ENCODE results near the gene TFDP2.
"Not testable (repeated sequence)": the region's sequence is repeated elsewhere in the genome, so short reads cannot be mapped to it uniquely, and the experiment has no call there.

TFDP2 gene

DNA sequence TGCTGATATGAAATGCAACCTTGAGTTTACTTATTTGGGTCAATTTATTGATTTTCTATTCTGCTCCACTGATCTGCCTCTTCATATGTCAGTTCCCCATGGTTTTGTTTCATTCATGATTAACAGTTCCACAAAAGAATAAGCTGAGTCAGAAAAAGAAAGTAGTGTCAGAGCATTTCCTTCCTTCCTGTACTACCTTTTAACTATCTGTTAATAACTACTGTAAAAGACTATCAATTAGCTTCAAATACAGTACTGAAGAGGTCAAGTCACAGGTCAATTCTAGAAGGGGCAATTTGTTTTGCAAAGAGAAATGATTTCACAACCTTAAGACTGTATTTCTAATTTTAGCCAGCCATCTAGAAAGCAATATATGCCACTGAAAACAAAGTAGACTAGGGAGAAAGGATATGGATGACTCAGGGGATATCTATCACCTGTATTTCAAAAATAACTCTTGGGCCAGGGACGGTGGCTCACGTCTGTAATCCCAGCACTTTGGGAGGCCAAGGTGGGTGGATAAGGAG lies 129.5 kb downstream of the TFDP2 start:
- DNase-seq, result no peak

DNA sequence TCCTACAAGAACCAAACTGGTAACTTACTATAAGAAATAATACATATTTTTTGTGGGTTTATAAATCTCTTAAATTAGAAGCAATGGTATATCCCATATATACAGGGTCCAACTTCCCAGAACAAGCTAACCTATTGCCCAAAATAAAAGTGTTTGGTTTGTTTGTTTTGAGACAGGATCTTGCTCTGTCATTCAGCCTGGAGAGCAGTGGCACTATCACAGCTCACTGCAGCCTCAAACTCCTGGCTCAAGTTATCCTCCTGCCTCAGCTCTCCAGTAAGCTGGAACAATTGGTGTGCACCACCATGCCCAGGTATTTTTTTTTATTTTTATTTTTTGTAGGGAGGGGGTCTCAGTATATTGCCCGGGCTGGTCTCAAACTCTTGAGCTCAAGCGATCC lies 135.4 kb downstream of the TFDP2 start:
- DNase-seq, result no peak

DNA sequence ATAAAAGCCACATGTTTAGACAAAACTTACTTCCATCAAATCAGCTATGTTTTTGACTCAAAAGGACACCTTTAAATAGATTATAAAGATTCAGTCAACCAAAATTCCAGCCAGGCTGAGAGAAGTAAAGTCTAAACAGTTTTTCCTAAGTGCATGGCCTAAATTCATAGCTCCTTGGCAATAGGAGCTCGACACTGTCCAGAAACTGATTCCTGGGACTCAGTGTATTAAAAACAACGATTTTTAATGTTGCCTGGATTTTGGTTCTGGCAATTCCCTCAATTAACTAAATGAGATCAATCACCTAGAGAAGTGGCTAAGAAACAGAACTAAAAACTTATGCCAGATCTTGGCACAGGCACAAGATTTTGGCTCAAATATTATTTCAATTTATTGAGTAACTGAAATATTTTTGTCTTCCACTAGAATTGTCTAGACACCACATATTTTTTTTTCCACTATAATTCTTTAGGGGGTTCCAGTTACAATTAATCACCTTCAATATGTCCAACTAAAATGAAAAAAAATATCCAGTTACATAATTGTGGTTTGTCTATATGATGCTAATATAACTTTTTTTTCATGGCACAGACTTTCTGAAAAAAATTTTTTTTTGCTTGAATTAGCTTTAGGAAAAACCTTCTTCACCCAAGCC lies 135.9 kb downstream of the TFDP2 start:
- DNase-seq, result no peak

DNA sequence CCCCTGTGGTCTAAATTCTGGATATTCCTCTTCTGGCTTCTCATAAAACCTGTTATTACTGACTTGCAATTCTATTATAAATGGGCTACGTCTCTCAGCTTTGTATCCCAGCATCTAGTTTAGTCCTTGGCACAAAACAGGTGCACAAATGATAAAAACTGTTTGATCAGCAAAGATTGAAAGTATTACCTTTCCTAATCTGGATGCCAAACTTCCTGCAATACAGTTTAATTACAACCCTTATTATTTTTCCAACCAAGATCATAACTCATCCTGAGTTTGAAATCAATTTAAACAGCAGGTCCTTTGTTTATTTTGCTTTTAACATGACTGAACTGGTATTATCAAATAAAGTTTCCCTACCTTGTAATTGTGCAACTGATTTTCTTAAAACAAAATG lies 140.3 kb downstream of the TFDP2 start:
- no peak for DNase-seq

- DNase-seq, result no peak
Observed at GRCh38 chr3:142007710-142008399, 141.5 kb downstream of the TFDP2 start.

GRCh38 chr3:142004957-142005356 lies 144.4 kb downstream of the TFDP2 start:
- not testable (repeated sequence) for DNase-seq

DNA sequence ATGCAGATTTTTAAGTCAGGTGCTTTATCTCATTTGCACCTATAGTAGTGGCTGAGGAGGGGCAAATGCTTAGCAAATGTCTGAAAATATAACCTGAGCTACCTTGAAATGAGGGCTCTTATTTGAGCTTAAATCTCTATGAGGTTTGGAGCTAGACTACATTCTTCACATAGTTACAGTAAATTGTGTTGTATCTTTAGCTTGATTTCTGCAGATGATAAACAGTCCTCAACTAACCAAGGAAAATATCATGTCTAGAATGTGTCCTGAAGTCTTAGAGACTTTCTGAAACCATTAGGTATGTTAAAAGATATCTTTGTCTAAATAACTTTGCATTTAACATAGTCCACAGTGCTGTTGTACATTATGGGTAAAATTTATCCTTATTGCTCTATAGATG lies 145.3 kb downstream of the TFDP2 start:
- no peak for DNase-seq

DNA sequence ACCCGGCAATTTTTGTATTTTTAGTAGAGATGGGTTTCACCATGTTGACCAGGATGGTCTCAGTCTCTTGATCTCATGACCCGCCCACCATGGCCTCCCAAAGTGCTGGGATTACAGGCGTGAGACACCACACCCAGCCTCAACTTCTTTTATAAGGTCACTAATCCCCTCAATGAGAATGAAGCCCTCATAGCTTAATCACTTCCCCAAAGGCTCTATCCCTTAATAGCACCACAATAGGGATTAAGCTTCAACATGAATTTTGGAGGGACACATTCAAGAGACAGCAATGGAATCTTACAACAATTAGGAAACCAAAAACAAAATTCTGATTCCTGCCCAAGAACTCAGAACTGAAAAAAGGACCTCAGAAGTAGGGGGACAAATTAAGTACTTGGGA lies 146.1 kb downstream of the TFDP2 start:
- no peak for DNase-seq

- DNase-seq, result no peak
Observed at GRCh38 chr3:142000325-142000870, 148.9 kb downstream of the TFDP2 start.

- DNase-seq, result peak; percentile 2
Observed at GRCh38 chr3:141998669-141999290, 150.6 kb downstream of the TFDP2 start.

GRCh38 chr3:141996437-141996836 lies 152.9 kb downstream of the TFDP2 start:
- DNase-seq, result no peak

DNA sequence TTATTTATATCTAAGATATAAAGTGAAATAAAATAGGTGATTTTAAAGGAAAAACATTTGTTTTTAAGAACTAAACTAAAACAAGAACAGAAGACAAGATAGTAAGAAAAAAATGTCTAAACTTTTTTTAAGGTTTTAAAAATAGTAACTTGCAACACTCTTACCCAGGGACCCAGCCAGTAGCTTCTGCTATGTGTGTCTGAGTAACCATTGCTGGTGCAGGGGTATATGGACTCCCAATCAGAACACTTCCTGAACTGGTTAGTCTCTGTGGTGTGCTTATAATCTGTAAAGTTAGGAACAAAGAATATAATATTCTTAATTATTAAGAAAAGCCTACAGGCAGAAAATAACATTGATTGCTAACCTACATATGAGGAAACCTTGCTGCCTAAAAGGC lies 154.5 kb downstream of the TFDP2 start:
- DNase-seq, result no peak

DNA sequence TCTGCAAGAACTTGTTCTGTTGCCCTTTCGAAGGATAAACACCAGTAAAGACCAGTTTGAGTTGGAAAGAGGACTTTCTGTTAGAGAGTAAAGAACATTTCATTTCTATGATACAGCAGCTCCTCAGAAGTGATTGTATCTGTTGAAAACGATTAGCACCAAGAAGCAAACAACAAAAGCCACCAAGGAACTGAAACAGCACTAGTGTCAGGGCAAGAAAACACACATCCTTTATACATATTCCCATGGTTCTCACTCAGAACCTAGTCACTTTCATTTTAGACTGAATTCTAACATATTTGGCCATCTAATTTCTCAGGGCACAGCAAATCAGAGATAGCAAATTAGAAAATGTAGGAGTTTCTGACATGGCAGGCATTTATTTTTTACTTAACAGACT lies 156.8 kb downstream of the TFDP2 start:
- no peak for DNase-seq

- DNase-seq, result no peak
Observed at GRCh38 chr3:141986548-141987107, 162.7 kb downstream of the TFDP2 start.

- no peak for DNase-seq
Observed at GRCh38 chr3:141981084-141981483, 168.3 kb downstream of the TFDP2 start.

GRCh38 chr3:141979050-141979671 lies 170.2 kb downstream of the TFDP2 start:
- DNase-seq, result no peak

DNA sequence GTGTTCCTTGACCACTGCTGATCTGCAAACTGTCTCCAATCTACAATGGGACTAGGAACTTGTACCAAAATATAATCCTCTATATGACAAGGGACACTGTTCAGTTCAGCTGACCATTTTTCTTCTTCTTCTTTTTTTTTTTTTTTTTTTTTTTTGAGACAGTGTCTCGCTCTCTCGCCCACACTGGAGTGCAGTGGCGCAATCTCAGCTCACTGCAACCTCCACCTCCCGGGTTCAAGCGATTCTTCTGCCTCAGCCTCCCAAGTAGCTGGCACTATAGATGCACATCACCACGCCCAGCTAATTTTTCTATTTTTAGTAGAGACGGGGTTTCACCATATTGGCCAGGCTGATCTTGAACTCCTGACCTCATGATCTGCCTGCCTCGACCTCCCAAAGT lies 174.6 kb downstream of the TFDP2 start:
- not testable (repeated sequence) for DNase-seq

DNA sequence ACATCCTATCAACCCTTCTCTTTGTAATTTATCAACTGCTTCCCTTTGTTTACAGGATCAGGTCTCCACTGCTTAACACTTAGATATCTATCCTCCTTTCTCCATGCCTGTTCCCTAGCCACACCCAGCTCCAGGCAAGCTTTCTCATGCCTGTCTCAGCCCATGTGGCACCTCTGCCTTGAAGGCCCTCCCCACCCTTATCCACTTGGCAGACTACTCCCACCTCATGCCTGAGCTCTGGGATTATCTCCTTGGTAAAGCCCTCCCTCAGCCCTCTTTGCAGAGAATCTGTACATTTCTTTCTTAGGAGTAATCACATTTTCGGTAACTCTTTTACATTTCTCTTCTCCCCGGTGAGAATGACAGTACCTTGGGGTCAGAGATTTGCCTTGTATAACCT lies 176.9 kb downstream of the TFDP2 start:
- no peak for DNase-seq

DNA sequence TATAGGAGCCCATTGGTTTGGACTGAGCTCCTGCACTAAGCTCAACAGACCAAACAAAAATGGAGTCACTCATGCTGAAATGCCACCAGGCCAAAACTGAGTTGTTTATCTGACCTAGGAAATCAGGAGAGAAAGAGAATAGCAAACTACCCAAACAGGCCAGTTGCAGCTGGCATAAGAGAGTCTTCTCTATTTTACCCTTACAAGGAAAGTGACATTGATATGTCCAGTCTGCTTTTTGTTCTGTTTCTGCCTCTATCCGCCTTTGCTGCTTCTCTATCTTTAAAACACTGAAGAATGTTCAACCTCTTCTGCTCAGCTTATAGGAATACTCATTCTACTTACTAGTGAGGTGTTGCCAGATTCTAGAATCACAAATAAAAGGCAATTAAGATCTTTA lies 177.8 kb downstream of the TFDP2 start:
- no peak for DNase-seq

DNA sequence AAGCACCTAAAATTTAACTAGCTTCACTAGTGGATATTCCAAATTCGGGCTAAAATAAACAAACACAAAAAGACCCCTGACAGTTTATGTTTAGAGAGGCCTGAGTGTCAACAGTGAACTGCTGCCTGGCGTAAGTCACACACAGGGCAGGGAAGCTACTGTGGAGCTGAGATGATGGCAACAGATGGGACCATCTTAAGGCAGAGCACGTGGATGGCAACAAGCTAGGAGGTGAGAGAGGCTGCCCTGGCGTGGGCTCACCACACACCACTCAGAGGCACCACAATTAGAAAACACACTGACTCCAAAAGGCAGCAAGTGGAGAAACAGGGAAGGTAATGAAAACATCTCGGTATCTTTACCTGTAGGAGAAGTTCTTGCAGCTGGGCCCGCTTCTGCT lies 179.6 kb downstream of the TFDP2 start:
- DNase-seq, result no peak

DNA sequence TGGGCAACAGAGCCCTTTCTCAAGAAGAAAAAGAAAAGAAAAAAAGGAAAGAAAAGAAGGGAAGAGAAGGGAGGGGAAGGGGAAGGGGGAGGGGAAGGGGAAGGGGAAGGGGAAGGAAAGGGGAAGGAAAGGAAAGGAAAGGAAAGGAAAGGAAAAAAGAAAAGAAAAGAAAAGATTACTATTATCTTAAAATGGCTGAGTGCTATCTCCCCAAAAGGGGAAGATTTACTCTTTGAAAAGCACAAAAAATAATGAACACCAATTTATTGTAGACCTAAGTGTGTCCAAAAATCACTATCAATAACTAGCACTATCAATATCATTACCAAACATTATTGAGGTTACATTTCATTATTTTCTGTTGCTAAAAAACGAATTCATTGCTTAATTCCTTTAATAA lies 183.9 kb downstream of the TFDP2 start:
- no peak for DNase-seq

DNA sequence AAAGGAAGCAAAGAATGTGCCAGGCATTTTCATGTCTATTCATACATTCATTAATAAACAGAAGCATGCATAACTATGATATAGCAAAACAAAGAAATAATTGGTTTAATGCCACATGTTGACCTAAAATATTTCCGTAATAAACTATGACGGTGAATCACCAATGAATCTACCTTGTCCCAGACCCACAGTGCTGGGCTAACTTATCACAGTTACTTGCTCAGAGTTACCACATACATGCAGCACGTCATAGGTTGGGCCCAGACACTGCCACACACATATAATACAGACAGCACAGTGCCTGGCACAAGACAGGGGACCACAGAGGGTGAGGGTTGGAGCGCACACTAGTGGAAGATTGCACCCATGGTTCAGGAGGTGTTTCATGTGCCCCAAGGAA lies 186.0 kb downstream of the TFDP2 start:
- no peak for DNase-seq

GRCh38 chr3:141960731-141961130 lies 188.6 kb downstream of the TFDP2 start:
- DNase-seq, result no peak
